ENCODE results near the gene ANKRD12. TPM values are rescaled to one million over a fixed set of nuclear protein-coding genes. Genes with fewer than 3 reads are reported as not detected.

The ANKRD12 gene
- total RNA-seq, 1 experiment from 2014 or later: 23.5 TPM

DNA sequence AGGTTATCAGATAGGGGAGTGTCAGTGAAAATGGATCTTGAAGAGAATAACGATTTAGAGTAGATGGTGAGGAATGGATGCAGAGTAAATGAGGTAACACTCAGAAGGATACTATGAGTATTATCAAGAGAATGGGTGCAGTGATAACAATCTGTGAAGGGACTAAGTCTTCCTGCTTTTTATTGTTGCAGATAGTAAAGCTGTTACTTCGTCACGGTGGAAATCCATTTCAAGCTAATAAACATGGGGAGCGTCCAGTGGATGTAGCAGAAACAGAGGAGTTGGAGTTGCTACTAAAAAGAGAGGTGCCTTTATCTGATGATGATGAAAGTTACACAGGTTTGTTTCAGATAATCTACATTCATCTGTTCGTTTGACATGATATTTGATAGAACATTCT is 85.1 kb downstream of the ANKRD12 start:
- H3K4me3 ChIP-seq (replicated peaks in 1 of 2; ENCODE audit: low read depth in 1 of 2, low read length in 2 of 2): no peak overlapping the region
- H3K4me1 ChIP-seq (ENCODE audit: control insufficient read depth in 1 of 2, insufficient read depth in 2 of 2, low read length in 2 of 2): no peaks in the 10 kb centered on the region
- ChIA-PET CTCF (no interaction called here), POLR2A (no interaction called here), RAD21 (ENCODE audit: low non-redundant PET in 1 of 2, low total read pairs in 2 of 2, uncharacterized antibody in 2 of 2, unreplicated experiment in 2 of 2) (no interaction called here)
- no peaks in the 10 kb centered on the region for H4K20me1 ChIP-seq (ENCODE audit: insufficient read depth)
- no TSS peak for BruUV-seq (replicated peaks)
- H3K79me2 ChIP-seq (ENCODE audit: insufficient read depth, low read length): no peaks in the 10 kb centered on the region
- no peaks in the 10 kb centered on the region for H3K27me3 ChIP-seq (ENCODE audit: insufficient read depth, low read length)
- no peak overlapping the region for H3K9ac ChIP-seq (ENCODE audit: low read length)
- no peak overlapping the region for H3K27ac ChIP-seq (ENCODE audit: low read depth, low read length)
- peaks cover 5 to 8% of the 10 kb centered on the region in 2 experiments; a peak in 2 of 4 replicates for H3K36me3 ChIP-seq (ENCODE audit: control insufficient read depth in 1 of 2, insufficient read depth in 2 of 2, low read length in 2 of 2)
- intact Hi-C loops (cut with micrococcal nuclease): loop anchor here (5.0 kb wide), 1 partner anchor 51 kb away; no protein-coding TSS in a partner anchor
- no peak overlapping the region for H3K4me2 ChIP-seq (ENCODE audit: low read length)
- no peaks in the 10 kb centered on the region for H3K9me2 ChIP-seq (ENCODE audit: insufficient read depth)
- ATAC-seq (no peak), DNase-seq (ENCODE audit: low read depth, low spot score) (no peak)
- H2AFZ ChIP-seq (ENCODE audit: low read depth, low read length, poor library complexity, severe bottlenecking): no peak overlapping the region
- no peaks in the 10 kb centered on the region for H3K9me3 ChIP-seq (ENCODE audit: control insufficient read depth in 1 of 2, insufficient read depth in 1 of 2, low read depth in 1 of 2, low read length in 2 of 2)
- TF ChIP-seq SIN3A (IDR thresholded peaks at IDR 0.05; ENCODE audit: low read depth): no peak
- no peak for TF ChIP-seq ZFX (IDR thresholded peaks at IDR 0.05)
- no peak for TF ChIP-seq CEBPB (IDR thresholded peaks at IDR 0.05; ENCODE audit: low read depth)
- no peak for TF ChIP-seq ZNF274 (IDR thresholded peaks at IDR 0.05; ENCODE audit: low read depth, low read length)
- no peak for TF ChIP-seq EZH2phosphoT487 (IDR thresholded peaks at IDR 0.05; ENCODE audit: borderline replicate concordance)
- TF ChIP-seq CBX3 (IDR thresholded peaks at IDR 0.05; ENCODE audit: low read depth): no peak
- TF ChIP-seq EZH2 (IDR thresholded peaks at IDR 0.05): no peak
- TF ChIP-seq SRF (IDR thresholded peaks at IDR 0.05; ENCODE audit: low read depth): no peak
- TF ChIP-seq, protein P1, sequence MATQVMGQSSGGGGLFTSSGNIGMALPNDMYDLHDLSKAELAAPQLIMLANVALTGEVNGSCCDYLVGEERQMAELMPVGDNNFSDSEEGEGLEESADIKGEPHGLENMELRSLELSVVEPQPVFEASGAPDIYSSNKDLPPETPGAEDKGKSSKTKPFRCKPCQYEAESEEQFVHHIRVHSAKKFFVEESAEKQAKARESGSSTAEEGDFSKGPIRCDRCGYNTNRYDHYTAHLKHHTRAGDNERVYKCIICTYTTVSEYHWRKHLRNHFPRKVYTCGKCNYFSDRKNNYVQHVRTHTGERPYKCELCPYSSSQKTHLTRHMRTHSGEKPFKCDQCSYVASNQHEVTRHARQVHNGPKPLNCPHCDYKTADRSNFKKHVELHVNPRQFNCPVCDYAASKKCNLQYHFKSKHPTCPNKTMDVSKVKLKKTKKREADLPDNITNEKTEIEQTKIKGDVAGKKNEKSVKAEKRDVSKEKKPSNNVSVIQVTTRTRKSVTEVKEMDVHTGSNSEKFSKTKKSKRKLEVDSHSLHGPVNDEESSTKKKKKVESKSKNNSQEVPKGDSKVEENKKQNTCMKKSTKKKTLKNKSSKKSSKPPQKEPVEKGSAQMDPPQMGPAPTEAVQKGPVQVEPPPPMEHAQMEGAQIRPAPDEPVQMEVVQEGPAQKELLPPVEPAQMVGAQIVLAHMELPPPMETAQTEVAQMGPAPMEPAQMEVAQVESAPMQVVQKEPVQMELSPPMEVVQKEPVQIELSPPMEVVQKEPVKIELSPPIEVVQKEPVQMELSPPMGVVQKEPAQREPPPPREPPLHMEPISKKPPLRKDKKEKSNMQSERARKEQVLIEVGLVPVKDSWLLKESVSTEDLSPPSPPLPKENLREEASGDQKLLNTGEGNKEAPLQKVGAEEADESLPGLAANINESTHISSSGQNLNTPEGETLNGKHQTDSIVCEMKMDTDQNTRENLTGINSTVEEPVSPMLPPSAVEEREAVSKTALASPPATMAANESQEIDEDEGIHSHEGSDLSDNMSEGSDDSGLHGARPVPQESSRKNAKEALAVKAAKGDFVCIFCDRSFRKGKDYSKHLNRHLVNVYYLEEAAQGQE (IDR thresholded peaks at IDR 0.05; ENCODE audit: low read depth): no peak
- TF ChIP-seq JUND (IDR thresholded peaks at IDR 0.05): no peak
- TF ChIP-seq, protein P2, sequence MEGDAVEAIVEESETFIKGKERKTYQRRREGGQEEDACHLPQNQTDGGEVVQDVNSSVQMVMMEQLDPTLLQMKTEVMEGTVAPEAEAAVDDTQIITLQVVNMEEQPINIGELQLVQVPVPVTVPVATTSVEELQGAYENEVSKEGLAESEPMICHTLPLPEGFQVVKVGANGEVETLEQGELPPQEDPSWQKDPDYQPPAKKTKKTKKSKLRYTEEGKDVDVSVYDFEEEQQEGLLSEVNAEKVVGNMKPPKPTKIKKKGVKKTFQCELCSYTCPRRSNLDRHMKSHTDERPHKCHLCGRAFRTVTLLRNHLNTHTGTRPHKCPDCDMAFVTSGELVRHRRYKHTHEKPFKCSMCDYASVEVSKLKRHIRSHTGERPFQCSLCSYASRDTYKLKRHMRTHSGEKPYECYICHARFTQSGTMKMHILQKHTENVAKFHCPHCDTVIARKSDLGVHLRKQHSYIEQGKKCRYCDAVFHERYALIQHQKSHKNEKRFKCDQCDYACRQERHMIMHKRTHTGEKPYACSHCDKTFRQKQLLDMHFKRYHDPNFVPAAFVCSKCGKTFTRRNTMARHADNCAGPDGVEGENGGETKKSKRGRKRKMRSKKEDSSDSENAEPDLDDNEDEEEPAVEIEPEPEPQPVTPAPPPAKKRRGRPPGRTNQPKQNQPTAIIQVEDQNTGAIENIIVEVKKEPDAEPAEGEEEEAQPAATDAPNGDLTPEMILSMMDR (IDR thresholded peaks at IDR 0.05 in 2 of 3, conservative IDR thresholded peaks at IDR 0.05 in 1 of 3; ENCODE audit: borderline replicate concordance in 1 of 3, insufficient read depth in 1 of 3, low read depth in 2 of 3, low read length in 2 of 3): no peak
- no peak for TF ChIP-seq RAD21 (IDR thresholded peaks at IDR 0.05; ENCODE audit: low read depth)
- TF ChIP-seq TCF7L2 (IDR thresholded peaks at IDR 0.05; ENCODE audit: borderline replicate concordance, extremely low read depth, insufficient read depth, insufficient read length): no peak
- no peak for TF ChIP-seq FOSL1 (IDR thresholded peaks at IDR 0.05; ENCODE audit: low read depth)
- no peak for TF ChIP-seq ELF1 (IDR thresholded peaks at IDR 0.05; ENCODE audit: borderline replicate concordance, low read depth)
- TF ChIP-seq YY1 (IDR thresholded peaks at IDR 0.05; ENCODE audit: extremely low read depth, insufficient replicate concordance, low read depth, low read length): no peak
- TF ChIP-seq, protein P3, sequence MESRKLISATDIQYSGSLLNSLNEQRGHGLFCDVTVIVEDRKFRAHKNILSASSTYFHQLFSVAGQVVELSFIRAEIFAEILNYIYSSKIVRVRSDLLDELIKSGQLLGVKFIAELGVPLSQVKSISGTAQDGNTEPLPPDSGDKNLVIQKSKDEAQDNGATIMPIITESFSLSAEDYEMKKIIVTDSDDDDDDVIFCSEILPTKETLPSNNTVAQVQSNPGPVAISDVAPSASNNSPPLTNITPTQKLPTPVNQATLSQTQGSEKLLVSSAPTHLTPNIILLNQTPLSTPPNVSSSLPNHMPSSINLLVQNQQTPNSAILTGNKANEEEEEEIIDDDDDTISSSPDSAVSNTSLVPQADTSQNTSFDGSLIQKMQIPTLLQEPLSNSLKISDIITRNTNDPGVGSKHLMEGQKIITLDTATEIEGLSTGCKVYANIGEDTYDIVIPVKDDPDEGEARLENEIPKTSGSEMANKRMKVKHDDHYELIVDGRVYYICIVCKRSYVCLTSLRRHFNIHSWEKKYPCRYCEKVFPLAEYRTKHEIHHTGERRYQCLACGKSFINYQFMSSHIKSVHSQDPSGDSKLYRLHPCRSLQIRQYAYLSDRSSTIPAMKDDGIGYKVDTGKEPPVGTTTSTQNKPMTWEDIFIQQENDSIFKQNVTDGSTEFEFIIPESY (IDR thresholded peaks at IDR 0.05; ENCODE audit: extremely low read depth, insufficient replicate concordance, low read length): no peak
- TF ChIP-seq EGR1 (IDR thresholded peaks at IDR 0.05; ENCODE audit: low read depth): no peak
- TF ChIP-seq POLR2AphosphoS5 (IDR thresholded peaks at IDR 0.05; ENCODE audit: low read depth, low read length): no peak
- TF ChIP-seq, protein P4, sequence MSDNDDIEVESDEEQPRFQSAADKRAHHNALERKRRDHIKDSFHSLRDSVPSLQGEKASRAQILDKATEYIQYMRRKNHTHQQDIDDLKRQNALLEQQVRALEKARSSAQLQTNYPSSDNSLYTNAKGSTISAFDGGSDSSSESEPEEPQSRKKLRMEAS (IDR thresholded peaks at IDR 0.05): no peak
